ENCODE measurements around the gene MAN1B1.

MAN1B1 gene

DNA sequence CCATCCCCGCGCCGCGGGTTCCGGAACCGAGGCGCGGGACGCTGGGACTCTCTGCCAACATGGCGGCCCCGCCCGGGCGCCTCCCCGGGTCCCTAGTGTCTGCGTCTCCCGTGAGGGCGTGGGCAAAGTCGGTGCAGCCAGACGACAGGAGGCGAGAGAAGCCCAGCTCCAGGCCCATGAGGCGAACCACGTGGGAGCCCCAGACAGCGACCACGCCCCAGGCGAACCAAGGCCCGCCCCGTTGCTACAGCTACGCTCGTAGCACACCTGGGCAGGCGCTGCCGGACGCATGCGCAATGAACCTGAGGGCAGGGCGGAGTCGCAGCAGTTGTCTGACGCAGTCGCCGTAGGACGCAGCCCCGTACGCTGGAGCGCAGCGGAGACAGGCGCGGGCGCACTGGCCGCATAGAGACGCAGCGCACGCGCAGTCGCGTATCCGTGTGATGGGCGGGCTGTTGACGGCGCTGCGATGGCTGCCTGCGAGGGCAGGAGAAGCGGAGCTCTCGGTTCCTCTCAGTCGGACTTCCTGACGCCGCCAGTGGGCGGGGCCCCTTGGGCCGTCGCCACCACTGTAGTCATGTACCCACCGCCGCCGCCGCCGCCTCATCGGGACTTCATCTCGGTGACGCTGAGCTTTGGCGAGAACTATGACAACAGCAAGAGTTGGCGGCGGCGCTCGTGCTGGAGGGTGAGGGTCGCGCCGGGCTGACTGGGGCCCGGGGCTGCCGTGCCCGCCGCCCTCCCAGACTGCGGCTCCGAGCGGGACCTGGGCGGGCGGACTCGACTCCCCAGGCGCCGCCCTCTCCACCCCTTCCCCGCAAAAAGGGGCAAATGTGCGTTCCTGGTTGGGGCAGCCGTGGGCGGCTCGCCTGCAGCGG, at the start of gene MAN1B1:
Gene MAN1B1 (plus strand): TSS at position 455 of the 878 bp plus-strand sequence. CDS start 15 bp downstream, at position 470.
- peak; percentile 98 for DNase-seq (ENCODE audit: extremely low read depth, low read depth)
- TF ChIP-seq, protein P1, sequence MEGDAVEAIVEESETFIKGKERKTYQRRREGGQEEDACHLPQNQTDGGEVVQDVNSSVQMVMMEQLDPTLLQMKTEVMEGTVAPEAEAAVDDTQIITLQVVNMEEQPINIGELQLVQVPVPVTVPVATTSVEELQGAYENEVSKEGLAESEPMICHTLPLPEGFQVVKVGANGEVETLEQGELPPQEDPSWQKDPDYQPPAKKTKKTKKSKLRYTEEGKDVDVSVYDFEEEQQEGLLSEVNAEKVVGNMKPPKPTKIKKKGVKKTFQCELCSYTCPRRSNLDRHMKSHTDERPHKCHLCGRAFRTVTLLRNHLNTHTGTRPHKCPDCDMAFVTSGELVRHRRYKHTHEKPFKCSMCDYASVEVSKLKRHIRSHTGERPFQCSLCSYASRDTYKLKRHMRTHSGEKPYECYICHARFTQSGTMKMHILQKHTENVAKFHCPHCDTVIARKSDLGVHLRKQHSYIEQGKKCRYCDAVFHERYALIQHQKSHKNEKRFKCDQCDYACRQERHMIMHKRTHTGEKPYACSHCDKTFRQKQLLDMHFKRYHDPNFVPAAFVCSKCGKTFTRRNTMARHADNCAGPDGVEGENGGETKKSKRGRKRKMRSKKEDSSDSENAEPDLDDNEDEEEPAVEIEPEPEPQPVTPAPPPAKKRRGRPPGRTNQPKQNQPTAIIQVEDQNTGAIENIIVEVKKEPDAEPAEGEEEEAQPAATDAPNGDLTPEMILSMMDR (IDR thresholded peaks at IDR 0.05; ENCODE audit: low read depth, low read length): no peak

DNA sequence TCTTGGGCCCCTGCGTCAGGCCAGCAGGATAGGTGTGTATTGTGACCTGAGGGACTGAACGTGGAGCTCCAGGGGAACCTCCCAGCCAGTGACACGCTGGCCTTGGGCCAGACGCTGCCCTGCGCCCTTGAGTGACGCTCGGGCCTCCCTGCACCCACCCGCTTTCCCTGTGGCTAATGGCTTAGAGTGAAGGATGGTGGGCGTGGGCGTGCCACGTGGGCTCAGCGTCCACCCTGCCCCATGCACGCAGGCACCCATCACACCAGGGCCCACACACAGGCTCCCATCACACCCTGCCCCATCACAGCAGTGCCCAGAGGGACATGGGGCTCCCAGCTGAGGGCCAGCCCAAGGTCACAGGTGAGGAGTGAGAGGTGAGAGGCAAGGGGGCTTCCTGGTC, 49.8 kb upstream of the MAN1B1 start:
- no peak for DNase-seq (ENCODE audit: extremely low read depth, low read depth)
- TF ChIP-seq, protein P1 (IDR thresholded peaks at IDR 0.05; ENCODE audit: low read depth, low read length): no peak

DNA sequence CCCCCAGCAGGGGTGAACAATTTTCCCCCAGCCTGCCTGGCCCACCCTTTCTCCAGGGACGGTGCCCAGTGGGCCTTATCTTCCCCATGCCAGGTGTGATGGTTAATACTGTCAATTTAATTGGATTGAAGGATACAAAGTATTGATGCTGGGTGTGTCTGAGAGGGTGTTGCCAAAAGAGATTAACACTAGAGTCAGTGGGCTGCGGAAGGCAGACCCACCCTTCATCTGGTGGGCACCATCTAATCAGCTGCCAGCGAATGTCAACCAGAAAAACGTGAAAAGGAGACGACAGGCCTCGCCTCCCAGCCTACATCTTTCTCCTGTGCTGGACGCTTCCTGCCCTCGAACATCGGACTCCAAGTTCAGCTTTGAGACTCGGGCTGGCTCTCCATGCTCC, 49.3 kb upstream of the MAN1B1 start:
- no peak for DNase-seq (ENCODE audit: extremely low read depth, low read depth)
- TF ChIP-seq, protein P1 (IDR thresholded peaks at IDR 0.05; ENCODE audit: low read depth, low read length): no peak

DNA sequence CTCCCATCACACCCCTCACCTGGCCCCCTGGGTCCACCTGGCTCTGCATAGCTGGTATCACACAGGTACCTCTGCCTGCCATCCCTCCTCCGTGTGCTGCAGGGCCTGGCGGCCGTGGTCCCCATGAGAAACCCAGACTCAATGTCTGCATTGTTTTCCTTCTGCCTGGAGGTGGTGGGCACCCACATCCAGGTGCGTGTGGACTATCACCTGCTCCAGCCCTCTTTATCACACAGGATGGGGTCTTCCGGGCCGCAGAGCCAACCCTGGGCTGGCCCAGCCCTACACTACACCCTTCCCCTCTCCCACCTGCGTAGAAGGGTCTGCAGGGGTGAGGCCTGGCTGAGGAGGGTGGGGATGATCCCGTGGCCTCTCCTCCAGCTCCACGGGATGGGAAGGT, 47.9 kb upstream of the MAN1B1 start:
- TF ChIP-seq, protein P1 (IDR thresholded peaks at IDR 0.05; ENCODE audit: low read depth, low read length): no peak
- no peak for DNase-seq (ENCODE audit: extremely low read depth, low read depth)

DNA sequence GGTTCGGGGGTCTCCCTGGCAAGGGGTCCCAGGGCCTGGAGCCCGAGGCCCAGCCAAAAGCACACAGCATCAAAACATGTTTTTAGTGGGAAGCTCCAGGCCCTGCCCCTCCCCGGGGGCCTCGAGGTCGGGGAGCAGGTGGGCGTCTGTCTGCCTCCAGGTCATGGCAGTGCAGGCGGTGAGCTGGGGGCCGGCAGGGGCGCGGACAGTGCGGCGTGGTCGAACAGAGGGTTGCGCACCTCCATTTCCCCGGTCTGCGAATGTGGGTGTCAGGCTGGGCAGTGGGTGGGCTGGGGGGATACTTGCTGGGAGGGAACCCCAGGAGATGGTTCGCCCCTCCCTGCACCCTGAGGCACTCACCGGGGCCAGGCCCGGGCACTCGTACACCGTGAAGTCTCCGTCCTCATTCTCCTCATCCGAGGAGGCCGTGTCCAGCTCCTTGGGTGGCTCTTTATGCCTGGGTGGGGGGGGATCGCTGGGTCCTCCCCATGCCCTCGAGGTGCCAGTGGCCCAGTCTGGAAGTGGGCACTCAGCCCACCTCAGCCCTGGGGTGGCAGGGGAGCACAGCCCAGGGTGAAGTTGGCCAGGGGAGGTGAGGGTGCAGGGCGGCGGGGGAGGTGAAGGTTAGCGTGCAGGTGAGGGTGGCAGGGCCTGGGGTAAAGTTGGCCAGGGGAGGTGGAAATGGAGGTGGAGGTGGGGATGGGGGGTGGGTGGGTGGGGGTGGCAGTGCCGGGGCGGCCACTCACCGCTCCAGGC, 47.0 kb upstream of the MAN1B1 start:
- TF ChIP-seq, protein P1 (IDR thresholded peaks at IDR 0.05; ENCODE audit: low read depth, low read length): no peak

DNA sequence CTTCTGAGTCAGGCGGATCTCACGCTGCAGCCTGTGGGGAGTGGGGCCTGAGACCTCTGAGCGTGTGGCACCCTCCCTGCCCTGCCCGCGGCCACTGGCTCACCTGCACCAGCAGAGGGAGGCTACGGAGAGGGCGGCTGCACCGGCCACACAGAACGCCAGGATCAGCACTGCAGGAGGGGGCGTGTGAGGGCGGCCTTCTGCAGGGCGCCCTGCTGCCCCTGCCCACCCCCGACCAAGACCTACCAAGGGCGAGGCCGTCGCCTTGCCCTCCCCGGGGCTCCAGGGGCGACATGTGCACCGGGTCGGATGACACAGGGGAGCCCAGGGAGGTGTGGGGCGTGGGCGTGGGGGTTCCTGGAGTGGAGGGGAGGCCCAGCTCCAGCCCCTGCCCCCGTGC, 46.2 kb upstream of the MAN1B1 start:
- TF ChIP-seq, protein P1 (IDR thresholded peaks at IDR 0.05; ENCODE audit: low read depth, low read length): no peak

More for the DNA sequence above, 47.0 kb upstream of the MAN1B1 start:
- DNase-seq (ENCODE audit: extremely low read depth, low read depth): no peak

DNA sequence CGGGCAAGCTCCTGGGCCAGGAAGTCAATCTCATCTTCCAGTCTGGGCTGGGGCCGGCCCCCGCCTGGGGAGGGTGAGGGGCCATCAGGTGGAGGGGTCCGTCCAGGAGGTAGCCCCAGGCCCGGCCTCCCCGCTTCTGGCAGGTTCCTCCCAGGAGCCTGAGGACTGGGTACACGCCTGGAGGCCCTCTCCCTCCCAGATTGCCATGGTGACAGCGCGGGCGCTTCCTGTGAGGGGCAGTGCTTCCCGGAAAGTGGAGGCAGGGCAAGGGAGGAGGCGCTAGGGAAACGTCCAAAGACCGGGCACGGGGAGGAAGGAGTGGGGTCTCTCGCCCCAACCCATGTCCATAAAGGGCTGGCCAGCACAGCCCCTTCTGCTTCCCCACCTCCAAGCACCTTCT, 45.7 kb upstream of the MAN1B1 start:
- no peak for DNase-seq (ENCODE audit: extremely low read depth, low read depth)
- TF ChIP-seq, protein P1 (IDR thresholded peaks at IDR 0.05; ENCODE audit: low read depth, low read length): no peak

More for the DNA sequence above, 46.2 kb upstream of the MAN1B1 start:
- DNase-seq (ENCODE audit: extremely low read depth, low read depth): no peak
